ENCODE results near the gene C2CD2L.
"Not testable (repeated sequence)": the region's sequence is repeated elsewhere in the genome, so short reads cannot be mapped to it uniquely, and the experiment has no call there.

Gene C2CD2L

GRCh38 chr11:119100994-119101758 is 6.0 kb upstream of the C2CD2L start:
- no peak for TF ChIP-seq GATA1 (IDR thresholded peaks at IDR 0.05; ENCODE audit: low read depth, low read length)
- TF ChIP-seq POLR2A (IDR thresholded peaks at IDR 0.05; ENCODE audit: low read length), result no peak
- no peak for DNase-seq

- TF ChIP-seq GATA1 (IDR thresholded peaks at IDR 0.05; ENCODE audit: low read depth, low read length), result no peak
- peak; percentile 52 for TF ChIP-seq POLR2A (IDR thresholded peaks at IDR 0.05; ENCODE audit: low read length)
- peak; percentile 94 to 95 for DNase-seq
Measured at GRCh38 chr11:119101759-119102423, 5.3 kb upstream of the C2CD2L start, which contains the start of gene DPAGT1. TSS of gene DPAGT1 (minus strand) at chr11:119101853. CDS start at chr11:119101655, 198 bp downstream.

- not testable (repeated sequence) for DNase-seq
Measured at GRCh38 chr11:119103161-119103664, 3.9 kb upstream of the C2CD2L start.

GRCh38 chr11:119103793-119104192 is 3.4 kb upstream of the C2CD2L start:
- TF ChIP-seq GATA1 (IDR thresholded peaks at IDR 0.05; ENCODE audit: low read depth, low read length) (no peak), POLR2A (IDR thresholded peaks at IDR 0.05; ENCODE audit: low read length) (no peak)
- DNase-seq, result no peak

GRCh38 chr11:119107538-119108145 is 498 bp downstream of the C2CD2L start:
- TF ChIP-seq GATA1 (IDR thresholded peaks at IDR 0.05; ENCODE audit: low read depth, low read length) (no peak), POLR2A (IDR thresholded peaks at IDR 0.05; ENCODE audit: low read length) (no peak)

GRCh38 chr11:119108146-119108856 is 1.2 kb downstream of the C2CD2L start:
- peak; percentile 46 to 57 for DNase-seq
- TF ChIP-seq POLR2A (IDR thresholded peaks at IDR 0.05; ENCODE audit: low read length) (peak; percentile 7), GATA1 (IDR thresholded peaks at IDR 0.05; ENCODE audit: low read depth, low read length) (no peak)

More at GRCh38 chr11:119107538-119108145, 498 bp downstream of the C2CD2L start:
- peak in 1 of 2 experiments; percentile 63 for DNase-seq

- no peak for TF ChIP-seq GATA1 (IDR thresholded peaks at IDR 0.05; ENCODE audit: low read depth, low read length)
- no peak for TF ChIP-seq POLR2A (IDR thresholded peaks at IDR 0.05; ENCODE audit: low read length)
- DNase-seq, result no peak
Measured at GRCh38 chr11:119108857-119109221, 1.7 kb downstream of the C2CD2L start.

- no peak for TF ChIP-seq GATA1 (IDR thresholded peaks at IDR 0.05; ENCODE audit: low read depth, low read length)
- no peak for TF ChIP-seq POLR2A (IDR thresholded peaks at IDR 0.05; ENCODE audit: low read length)
- DNase-seq, result no peak
Measured at GRCh38 chr11:119109843-119110242, 2.7 kb downstream of the C2CD2L start.

- TF ChIP-seq POLR2A (IDR thresholded peaks at IDR 0.05; ENCODE audit: low read length) (no peak), GATA1 (IDR thresholded peaks at IDR 0.05; ENCODE audit: low read depth, low read length) (no peak)
- DNase-seq, result no peak
Measured at GRCh38 chr11:119110439-119110838, 3.3 kb downstream of the C2CD2L start.

GRCh38 chr11:119111361-119111925 is 4.3 kb downstream of the C2CD2L start:
- no peak for DNase-seq
- TF ChIP-seq GATA1 (IDR thresholded peaks at IDR 0.05; ENCODE audit: low read depth, low read length), result no peak
- no peak for TF ChIP-seq POLR2A (IDR thresholded peaks at IDR 0.05; ENCODE audit: low read length)

GRCh38 chr11:119112314-119113020 is 5.3 kb downstream of the C2CD2L start:
- TF ChIP-seq POLR2A (IDR thresholded peaks at IDR 0.05; ENCODE audit: low read length) (no peak), GATA1 (IDR thresholded peaks at IDR 0.05; ENCODE audit: low read depth, low read length) (no peak)
- no peak for DNase-seq

- TF ChIP-seq GATA1 (IDR thresholded peaks at IDR 0.05; ENCODE audit: low read depth, low read length) (no peak), POLR2A (IDR thresholded peaks at IDR 0.05; ENCODE audit: low read length) (no peak)
- DNase-seq, result no peak
Measured at GRCh38 chr11:119113716-119114115, 6.6 kb downstream of the C2CD2L start.

GRCh38 chr11:119114351-119114750 is 7.2 kb downstream of the C2CD2L start:
- TF ChIP-seq GATA1 (IDR thresholded peaks at IDR 0.05; ENCODE audit: low read depth, low read length) (no peak), POLR2A (IDR thresholded peaks at IDR 0.05; ENCODE audit: low read length) (no peak)
- DNase-seq, result no peak

All from erythroblast (primary cell).